ENCODE measurements around the gene SND1.

DNA sequence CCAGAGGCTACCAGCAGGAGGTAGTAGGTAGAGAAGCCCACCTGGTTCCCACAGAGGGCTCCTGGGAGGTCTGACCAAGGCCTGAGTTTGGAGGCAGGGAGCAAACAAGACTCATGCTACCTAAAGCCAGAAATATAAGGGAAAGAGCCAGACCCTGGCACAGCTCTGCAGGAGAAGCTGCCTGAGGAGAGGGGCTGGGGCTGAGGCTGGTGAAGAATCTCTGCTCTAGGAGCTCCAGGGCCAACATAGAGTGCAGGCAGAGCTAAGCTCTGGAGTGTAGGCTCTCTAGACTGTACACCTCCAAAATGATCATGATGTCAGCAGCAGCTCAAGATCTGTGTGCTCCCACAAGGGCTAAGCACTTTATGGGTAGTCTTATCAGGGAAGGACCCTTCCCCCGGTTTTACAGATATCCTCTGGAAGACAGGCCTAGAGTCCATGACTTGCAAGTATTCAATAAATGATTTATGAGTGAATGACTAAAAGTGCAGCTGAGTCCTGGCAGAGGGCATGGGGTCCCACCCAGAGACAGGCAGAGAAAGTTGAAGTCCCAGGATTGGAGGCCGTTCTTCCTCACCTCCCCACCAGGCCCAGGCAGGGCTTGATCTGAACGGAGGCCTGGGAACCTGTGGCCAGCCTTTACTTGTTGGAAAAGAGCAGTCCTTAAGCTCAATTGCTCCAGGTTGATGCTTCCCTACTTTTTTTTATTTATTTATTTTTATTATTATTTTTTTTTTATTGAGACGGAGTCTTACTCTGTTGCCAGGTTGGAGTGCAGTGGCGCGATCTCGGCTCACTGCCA lies 450.7 kb downstream of the SND1 start:
- TF ChIP-seq, protein P1, sequence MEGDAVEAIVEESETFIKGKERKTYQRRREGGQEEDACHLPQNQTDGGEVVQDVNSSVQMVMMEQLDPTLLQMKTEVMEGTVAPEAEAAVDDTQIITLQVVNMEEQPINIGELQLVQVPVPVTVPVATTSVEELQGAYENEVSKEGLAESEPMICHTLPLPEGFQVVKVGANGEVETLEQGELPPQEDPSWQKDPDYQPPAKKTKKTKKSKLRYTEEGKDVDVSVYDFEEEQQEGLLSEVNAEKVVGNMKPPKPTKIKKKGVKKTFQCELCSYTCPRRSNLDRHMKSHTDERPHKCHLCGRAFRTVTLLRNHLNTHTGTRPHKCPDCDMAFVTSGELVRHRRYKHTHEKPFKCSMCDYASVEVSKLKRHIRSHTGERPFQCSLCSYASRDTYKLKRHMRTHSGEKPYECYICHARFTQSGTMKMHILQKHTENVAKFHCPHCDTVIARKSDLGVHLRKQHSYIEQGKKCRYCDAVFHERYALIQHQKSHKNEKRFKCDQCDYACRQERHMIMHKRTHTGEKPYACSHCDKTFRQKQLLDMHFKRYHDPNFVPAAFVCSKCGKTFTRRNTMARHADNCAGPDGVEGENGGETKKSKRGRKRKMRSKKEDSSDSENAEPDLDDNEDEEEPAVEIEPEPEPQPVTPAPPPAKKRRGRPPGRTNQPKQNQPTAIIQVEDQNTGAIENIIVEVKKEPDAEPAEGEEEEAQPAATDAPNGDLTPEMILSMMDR (conservative IDR thresholded peaks at IDR 0.05; ENCODE audit: low read depth, low read length): no peak
- TF ChIP-seq EZH2 (IDR thresholded peaks at IDR 0.05; ENCODE audit: low read length, unreplicated experiment): no peak
- TF ChIP-seq EZH2phosphoT487 (IDR thresholded peaks at IDR 0.05; ENCODE audit: borderline replicate concordance, low read length): no peak

Measured in PC-3 (cell line).